OCI-LY3 (cell line): Measurements from ENCODE around the gene CD38.

ENCODE experiments used
- CTCF ChIP-seq: fragments of 200-600, 300-600 bp; sonication (generic); IDR thresholded peaks from 2 replicates; pipeline ENCODE4 v1.5.1; 2014; ENCODE audit warnings: antibody characterized with exemption, low read length, low read depth
- EZH2phosphoT487 ChIP-seq: fragments of 200-600 bp; shearing (Covaris generic); IDR thresholded peaks from 2 replicates; pipeline ENCODE4 v1.6.1; 2018; ENCODE audit warnings: antibody characterized with exemption, mixed run types, low read depth

DNA sequence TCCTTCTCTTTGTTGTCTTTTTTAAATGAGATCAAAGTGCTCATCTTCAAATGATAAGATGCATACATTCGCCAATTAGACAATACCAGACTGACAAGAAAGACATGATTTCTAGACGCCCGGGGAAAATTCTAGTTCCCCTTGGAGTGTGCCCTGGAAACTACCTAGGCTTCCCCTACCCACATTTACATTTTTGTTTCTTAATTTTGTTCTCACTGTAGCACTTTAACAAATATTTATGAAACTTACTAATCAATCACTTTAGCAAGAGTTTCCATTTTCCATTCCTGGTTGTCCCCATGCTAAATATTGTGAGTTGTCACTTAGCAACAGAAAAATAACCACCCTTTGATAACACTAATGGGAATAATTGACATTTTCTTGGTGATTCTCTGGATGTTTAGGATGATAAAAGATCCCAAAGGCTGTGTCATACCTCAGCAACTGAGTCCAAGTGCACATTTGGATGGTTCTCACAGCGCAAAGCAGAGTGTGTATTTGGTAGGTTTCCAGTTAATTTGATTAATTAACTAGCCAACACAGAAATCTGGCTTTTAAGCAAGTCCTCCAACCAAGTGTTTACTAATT lies 90.8 kb downstream of the CD38 start:
- TF ChIP-seq CTCF (no peak), EZH2phosphoT487 (no peak)
